ENCODE data around the gene ATF7. TPM values are rescaled to one million over a fixed set of nuclear protein-coding genes. Genes with fewer than 3 reads are reported as not detected.

Gene ATF7
- total RNA-seq = 8.7 and 9.1 TPM in 2 replicates
- 13.8 and 17.8 TPM in 2 replicates for polyA plus RNA-seq

DNA sequence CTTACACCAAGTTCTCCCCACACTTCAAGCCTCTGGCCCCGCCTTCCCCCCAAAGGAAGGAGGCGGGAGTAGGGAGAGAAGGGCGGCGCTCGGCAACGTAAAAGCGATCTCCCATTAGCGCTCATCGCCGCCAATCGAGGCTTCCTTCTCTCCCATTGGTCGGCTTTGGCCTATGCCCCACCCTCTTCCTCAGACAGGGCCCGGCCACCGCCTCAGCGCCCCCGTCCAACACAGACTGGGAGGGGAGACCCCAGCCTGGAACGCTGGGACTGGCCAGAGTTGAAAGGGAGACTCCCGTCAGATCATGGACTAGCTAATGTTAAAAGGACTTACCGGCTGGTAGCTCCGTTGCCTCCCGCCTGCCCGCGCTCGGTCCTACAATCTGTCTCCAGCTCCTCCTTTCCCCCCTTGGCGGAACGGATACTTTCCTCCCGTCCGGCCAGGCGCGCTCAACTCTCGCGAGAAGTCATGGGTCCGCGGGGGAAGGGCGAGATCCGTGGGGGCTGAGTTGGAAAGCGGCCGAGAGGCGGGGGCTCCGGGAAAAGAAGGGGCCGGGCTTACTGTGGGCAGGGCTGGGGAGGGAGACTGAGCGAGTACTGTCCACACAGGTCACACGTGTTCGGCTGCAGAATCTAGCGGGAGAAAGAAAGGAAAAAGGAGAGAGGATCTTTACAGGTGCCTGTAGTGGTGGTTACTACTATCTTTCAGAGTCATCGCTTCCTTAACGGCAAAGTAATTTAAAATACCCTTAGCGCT lies at the start of gene ATF7:
ATF7 (minus strand) TSS at position 437 of the 756 bp plus-strand sequence. CDS start 25,382 bp downstream, outside the sequence.
- H3K4me1 ChIP-seq (ENCODE audit: low read depth) = peaks cover 26% of the 10 kb centered on the region
- no peaks in the 10 kb centered on the region for H3K36me3 ChIP-seq
- no peaks in the 10 kb centered on the region for H3K27me3 ChIP-seq
- peak within 1 kb of the TSS; percentile 95 for H3K27ac ChIP-seq
- TF ChIP-seq, protein P1, sequence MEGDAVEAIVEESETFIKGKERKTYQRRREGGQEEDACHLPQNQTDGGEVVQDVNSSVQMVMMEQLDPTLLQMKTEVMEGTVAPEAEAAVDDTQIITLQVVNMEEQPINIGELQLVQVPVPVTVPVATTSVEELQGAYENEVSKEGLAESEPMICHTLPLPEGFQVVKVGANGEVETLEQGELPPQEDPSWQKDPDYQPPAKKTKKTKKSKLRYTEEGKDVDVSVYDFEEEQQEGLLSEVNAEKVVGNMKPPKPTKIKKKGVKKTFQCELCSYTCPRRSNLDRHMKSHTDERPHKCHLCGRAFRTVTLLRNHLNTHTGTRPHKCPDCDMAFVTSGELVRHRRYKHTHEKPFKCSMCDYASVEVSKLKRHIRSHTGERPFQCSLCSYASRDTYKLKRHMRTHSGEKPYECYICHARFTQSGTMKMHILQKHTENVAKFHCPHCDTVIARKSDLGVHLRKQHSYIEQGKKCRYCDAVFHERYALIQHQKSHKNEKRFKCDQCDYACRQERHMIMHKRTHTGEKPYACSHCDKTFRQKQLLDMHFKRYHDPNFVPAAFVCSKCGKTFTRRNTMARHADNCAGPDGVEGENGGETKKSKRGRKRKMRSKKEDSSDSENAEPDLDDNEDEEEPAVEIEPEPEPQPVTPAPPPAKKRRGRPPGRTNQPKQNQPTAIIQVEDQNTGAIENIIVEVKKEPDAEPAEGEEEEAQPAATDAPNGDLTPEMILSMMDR (IDR thresholded peaks at IDR 0.05; ENCODE audit: low read depth, low read length) = no peak
- H3K4me3 ChIP-seq = peak within 1 kb of the TSS; percentile 53
- DNase-seq (ENCODE audit: low read depth in 1 of 2, low spot score in 1 of 2) = peak; percentile 98
- H3K9me3 ChIP-seq (ENCODE audit: low read depth) = no peaks in the 10 kb centered on the region

DNA sequence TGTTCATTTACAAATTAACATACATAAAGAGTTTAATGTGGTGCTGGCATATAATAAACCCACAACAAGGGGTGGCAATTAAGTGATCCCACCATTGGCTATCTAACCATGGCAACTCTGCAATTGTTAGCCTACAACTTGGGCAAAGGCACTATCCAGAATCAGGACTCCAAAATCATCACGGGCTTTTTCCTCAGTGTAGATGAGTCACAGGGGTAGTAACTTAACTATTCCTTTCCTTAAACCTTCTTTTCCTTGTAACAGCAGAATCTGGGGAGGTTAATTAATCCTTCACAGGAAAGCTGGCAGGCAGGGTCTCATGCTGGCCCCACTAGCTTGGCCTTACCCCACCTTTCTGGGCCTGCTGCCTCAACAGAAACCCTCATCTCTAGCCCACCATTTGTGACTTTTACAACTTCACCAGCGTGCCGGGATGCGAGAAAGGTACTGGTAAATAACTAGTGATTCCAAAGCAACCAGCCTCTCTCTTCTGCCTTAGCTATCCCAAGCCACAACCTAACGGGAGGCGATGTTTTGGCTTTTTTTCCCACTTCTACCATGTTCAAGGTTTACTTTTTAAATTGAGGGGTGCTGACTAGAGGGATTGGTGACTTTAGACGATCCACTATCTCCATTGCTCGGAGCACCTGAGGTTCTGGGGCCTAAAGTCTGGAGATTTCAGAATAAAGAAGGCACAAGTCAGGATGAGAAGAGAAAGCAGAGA lies 49.0 kb upstream of the ATF7 start:
- Histone ChIP-seq H3K4me1 (ENCODE audit: low read depth) (peaks cover 3% of the 10 kb centered on the region), H3K36me3 (peaks cover 21% of the 10 kb centered on the region), H3K9me3 (ENCODE audit: low read depth) (no peaks in the 10 kb centered on the region), H3K4me3 (peak overlapping the region; percentile 48), H3K27ac (peak overlapping the region; percentile 81), H3K27me3 (no peaks in the 10 kb centered on the region)
- no peak for DNase-seq (ENCODE audit: low read depth in 1 of 2, low spot score in 1 of 2)
- TF ChIP-seq, protein P1 (IDR thresholded peaks at IDR 0.05; ENCODE audit: low read depth, low read length) = no peak

DNA sequence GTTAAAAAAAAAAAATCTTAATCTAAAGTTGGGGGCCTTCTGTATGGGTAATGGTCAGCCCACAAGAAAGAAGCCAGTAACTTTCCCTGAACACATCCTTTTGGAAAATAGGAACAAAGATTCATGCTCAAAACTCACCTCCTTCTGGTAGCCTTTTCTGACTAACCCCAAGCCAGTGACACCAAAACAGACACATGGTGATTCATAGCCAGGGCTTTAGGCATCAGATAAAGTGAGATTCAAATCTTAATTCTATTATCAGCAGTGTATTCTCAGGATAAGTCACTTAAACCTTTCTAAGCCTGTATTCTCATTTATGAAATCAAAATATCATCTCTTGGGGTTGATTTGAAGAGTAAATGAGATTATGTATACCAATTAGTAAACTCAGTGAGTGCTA lies 44.8 kb upstream of the ATF7 start:
- Histone ChIP-seq H3K36me3 (peaks cover 46% of the 10 kb centered on the region), H3K4me1 (ENCODE audit: low read depth) (no peaks in the 10 kb centered on the region), H3K9me3 (ENCODE audit: low read depth) (no peaks in the 10 kb centered on the region), H3K27ac (no peak overlapping the region), H3K27me3 (no peaks in the 10 kb centered on the region), H3K4me3 (no peak overlapping the region)
- DNase-seq (ENCODE audit: low read depth in 1 of 2, low spot score in 1 of 2) = no peak
- TF ChIP-seq, protein P1 (IDR thresholded peaks at IDR 0.05; ENCODE audit: low read depth, low read length) = no peak

DNA sequence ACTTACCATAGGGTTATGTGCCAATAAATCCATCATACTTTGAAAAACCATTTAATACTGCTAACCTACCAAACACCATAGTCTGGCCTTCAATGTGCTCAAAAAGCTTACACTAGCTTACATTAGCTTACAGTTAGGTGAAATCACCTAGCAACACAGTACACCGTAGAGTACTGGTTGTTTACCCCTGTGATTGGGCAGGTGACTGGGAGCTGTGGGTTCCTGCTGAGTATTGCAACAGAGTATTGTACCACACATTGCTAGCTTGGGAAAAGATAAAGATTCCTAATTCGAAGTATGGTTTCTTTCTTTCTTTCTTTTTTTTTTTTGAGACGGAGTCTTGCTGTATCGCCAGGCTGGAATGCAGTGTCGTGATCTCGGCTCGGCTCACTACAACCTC lies 44.1 kb upstream of the ATF7 start:
- peaks cover 52% of the 10 kb centered on the region for H3K36me3 ChIP-seq
- no peak overlapping the region for H3K4me3 ChIP-seq
- H3K27me3 ChIP-seq = no peaks in the 10 kb centered on the region
- DNase-seq (ENCODE audit: low read depth in 1 of 2, low spot score in 1 of 2) = peak in 1 of 2 donors; percentile 38
- no peaks in the 10 kb centered on the region for H3K4me1 ChIP-seq (ENCODE audit: low read depth)
- peak overlapping the region; percentile 39 for H3K27ac ChIP-seq
- no peaks in the 10 kb centered on the region for H3K9me3 ChIP-seq (ENCODE audit: low read depth)
- TF ChIP-seq, protein P1 (IDR thresholded peaks at IDR 0.05; ENCODE audit: low read depth, low read length) = no peak

DNA sequence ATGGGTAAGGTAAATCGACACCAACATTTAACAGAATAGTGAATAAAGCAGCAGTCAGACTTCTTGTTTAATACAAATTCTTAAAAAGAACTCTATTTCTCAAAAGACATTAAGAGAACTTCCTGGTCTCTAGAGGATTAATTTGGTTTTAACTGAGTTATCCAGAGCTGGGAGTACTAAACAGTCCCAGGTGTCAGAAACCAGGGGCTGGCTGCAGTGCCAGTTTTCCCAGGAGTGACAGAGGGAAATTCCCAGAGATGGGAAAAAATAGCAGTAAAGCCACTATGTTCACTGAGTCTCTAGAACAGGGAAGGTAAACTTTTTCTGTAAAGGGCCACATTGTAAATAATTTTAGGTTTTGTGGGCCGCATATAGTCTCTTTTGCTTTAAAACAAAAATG lies 40.9 kb upstream of the ATF7 start:
- Histone ChIP-seq H3K4me3 (no peak overlapping the region), H3K4me1 (ENCODE audit: low read depth) (no peaks in the 10 kb centered on the region), H3K9me3 (ENCODE audit: low read depth) (no peaks in the 10 kb centered on the region), H3K36me3 (peaks cover 55% of the 10 kb centered on the region), H3K27me3 (no peaks in the 10 kb centered on the region), H3K27ac (no peak overlapping the region)
- TF ChIP-seq, protein P1 (IDR thresholded peaks at IDR 0.05; ENCODE audit: low read depth, low read length) = no peak
- DNase-seq (ENCODE audit: low read depth in 1 of 2, low spot score in 1 of 2) = no peak
